ENCODE results near the gene BCAR1. TPM values are rescaled to one million over a fixed set of nuclear protein-coding genes. Genes with fewer than 3 reads are reported as not detected.

The BCAR1 gene
- total and polyA plus RNA-seq, 2 experiments from 2014 or later, result 37.9 to 140 TPM

DNA sequence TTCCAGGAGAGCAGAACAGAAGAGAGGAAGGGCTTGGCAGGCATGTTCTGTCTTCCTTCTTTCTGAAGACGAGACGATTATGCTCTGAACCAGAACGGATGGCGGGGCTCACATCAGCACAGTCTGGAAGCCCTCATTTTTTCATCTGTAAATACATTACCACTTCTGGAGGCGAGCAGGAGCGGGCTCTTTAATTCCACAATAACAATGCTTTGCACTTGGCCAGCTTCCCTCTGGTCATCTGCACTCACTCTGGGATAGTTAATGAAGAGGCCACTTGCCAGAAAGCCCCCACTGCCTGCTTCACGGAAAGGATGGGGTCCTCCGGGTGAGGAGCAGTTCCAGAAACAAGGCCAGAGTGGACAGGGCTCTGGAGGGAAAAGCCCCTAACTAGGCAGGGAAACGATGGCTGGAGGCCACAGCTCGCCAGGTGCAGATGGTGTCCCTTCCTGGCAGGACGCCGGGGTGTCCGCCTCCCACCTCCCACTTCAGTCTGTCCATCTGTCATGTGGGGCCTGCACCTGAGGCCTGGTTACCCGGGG lies 13.1 kb upstream of the BCAR1 start:
- Histone ChIP-seq H3K27ac (ENCODE audit: low read depth) (peak overlapping the region; percentile 84), H4K20me1 (replicated peaks; ENCODE audit: insufficient read depth) (peaks cover 27% of the 10 kb centered on the region)
- no peak for DNase-seq (ENCODE audit: low spot score)

More for the DNA sequence above, 13.1 kb upstream of the BCAR1 start:
- H3K4me1 ChIP-seq (ENCODE audit: insufficient read depth), result peaks cover 30% of the 10 kb centered on the region
- H3K27me3 ChIP-seq (ENCODE audit: insufficient read depth), result no peaks in the 10 kb centered on the region
- Mint-ChIP-seq H3K4me1 (peaks cover 43% of the 10 kb centered on the region), H3K36me3 (ENCODE audit: low read depth) (peaks cover 11% of the 10 kb centered on the region; the same call in 2 of the 3 replicates), H3K27me3 (ENCODE audit: insufficient read depth, low read depth, poor library complexity) (peaks cover 17% of the 10 kb centered on the region), H3K9me3 (no peaks in the 10 kb centered on the region), H3K27ac (0 out of 2 replicates have a peak overlapping the region, but pooled peaks have one; percentile 44), H3K4me3 (peak overlapping the region; percentile 84)
- no peak overlapping the region for H2AFZ ChIP-seq
- peak overlapping the region; percentile 97 for H3K4me2 ChIP-seq
- H3K4me3 ChIP-seq, result peak overlapping the region; percentile 97
- no peaks in the 10 kb centered on the region for H3K36me3 ChIP-seq (ENCODE audit: insufficient read depth)
- TF ChIP-seq STAT1 (IDR thresholded peaks at IDR 0.05; ENCODE audit: unreplicated experiment) (no peak), POLR2AphosphoS5 (IDR thresholded peaks at IDR 0.05; ENCODE audit: low read depth) (no peak), CREB1 (CRISPR knock-in tag; IDR thresholded peaks at IDR 0.05; ENCODE audit: low read depth) (no peak), EZH2 (IDR thresholded peaks at IDR 0.05; ENCODE audit: low read depth, unreplicated experiment) (no peak), ZNF114 (CRISPR knock-in tag; IDR thresholded peaks at IDR 0.05) (no peak), JUNB (IDR thresholded peaks at IDR 0.05; ENCODE audit: unreplicated experiment) (no peak), NANOG (IDR thresholded peaks at IDR 0.05; ENCODE audit: borderline replicate concordance) (no peak), EZH2phosphoT487 (IDR thresholded peaks at IDR 0.05; ENCODE audit: unreplicated experiment) (no peak), ZNF462 (CRISPR knock-in tag; IDR thresholded peaks at IDR 0.05) (no peak), ZNF331 (CRISPR knock-in tag; IDR thresholded peaks at IDR 0.05; ENCODE audit: low read depth) (no peak)
- TF ChIP-seq, protein P1, sequence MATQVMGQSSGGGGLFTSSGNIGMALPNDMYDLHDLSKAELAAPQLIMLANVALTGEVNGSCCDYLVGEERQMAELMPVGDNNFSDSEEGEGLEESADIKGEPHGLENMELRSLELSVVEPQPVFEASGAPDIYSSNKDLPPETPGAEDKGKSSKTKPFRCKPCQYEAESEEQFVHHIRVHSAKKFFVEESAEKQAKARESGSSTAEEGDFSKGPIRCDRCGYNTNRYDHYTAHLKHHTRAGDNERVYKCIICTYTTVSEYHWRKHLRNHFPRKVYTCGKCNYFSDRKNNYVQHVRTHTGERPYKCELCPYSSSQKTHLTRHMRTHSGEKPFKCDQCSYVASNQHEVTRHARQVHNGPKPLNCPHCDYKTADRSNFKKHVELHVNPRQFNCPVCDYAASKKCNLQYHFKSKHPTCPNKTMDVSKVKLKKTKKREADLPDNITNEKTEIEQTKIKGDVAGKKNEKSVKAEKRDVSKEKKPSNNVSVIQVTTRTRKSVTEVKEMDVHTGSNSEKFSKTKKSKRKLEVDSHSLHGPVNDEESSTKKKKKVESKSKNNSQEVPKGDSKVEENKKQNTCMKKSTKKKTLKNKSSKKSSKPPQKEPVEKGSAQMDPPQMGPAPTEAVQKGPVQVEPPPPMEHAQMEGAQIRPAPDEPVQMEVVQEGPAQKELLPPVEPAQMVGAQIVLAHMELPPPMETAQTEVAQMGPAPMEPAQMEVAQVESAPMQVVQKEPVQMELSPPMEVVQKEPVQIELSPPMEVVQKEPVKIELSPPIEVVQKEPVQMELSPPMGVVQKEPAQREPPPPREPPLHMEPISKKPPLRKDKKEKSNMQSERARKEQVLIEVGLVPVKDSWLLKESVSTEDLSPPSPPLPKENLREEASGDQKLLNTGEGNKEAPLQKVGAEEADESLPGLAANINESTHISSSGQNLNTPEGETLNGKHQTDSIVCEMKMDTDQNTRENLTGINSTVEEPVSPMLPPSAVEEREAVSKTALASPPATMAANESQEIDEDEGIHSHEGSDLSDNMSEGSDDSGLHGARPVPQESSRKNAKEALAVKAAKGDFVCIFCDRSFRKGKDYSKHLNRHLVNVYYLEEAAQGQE (IDR thresholded peaks at IDR 0.05; ENCODE audit: unreplicated experiment), result no peak
- TF ChIP-seq, protein P2, sequence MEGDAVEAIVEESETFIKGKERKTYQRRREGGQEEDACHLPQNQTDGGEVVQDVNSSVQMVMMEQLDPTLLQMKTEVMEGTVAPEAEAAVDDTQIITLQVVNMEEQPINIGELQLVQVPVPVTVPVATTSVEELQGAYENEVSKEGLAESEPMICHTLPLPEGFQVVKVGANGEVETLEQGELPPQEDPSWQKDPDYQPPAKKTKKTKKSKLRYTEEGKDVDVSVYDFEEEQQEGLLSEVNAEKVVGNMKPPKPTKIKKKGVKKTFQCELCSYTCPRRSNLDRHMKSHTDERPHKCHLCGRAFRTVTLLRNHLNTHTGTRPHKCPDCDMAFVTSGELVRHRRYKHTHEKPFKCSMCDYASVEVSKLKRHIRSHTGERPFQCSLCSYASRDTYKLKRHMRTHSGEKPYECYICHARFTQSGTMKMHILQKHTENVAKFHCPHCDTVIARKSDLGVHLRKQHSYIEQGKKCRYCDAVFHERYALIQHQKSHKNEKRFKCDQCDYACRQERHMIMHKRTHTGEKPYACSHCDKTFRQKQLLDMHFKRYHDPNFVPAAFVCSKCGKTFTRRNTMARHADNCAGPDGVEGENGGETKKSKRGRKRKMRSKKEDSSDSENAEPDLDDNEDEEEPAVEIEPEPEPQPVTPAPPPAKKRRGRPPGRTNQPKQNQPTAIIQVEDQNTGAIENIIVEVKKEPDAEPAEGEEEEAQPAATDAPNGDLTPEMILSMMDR (conservative IDR thresholded peaks at IDR 0.05; ENCODE audit: low read depth in 2 of 2), result no peak
- TF ChIP-seq, protein P3, sequence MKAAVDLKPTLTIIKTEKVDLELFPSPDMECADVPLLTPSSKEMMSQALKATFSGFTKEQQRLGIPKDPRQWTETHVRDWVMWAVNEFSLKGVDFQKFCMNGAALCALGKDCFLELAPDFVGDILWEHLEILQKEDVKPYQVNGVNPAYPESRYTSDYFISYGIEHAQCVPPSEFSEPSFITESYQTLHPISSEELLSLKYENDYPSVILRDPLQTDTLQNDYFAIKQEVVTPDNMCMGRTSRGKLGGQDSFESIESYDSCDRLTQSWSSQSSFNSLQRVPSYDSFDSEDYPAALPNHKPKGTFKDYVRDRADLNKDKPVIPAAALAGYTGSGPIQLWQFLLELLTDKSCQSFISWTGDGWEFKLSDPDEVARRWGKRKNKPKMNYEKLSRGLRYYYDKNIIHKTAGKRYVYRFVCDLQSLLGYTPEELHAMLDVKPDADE (IDR thresholded peaks at IDR 0.05), result no peak
- H3F3A ChIP-seq (replicated peaks; ENCODE audit: low read depth), result 0 out of 2 replicates have a peak, but pooled peaks cover 7% of the 10 kb centered on the region
- no peaks in the 10 kb centered on the region for H3K9me2 ChIP-seq (ENCODE audit: insufficient read depth)
- H3K79me2 ChIP-seq (replicated peaks; ENCODE audit: insufficient read depth), result peaks cover 60% of the 10 kb centered on the region
- ATAC-seq, result no peak
